Thyroid gland (tissue), 4 donors: ENCODE measurements around the gene VRK3.
"Not testable (repeated sequence)": the region's sequence is repeated elsewhere in the genome, so short reads cannot be mapped to it uniquely, and the experiment has no call there.

Experiments
- POLR2A ChIP-seq, 2 donors: fragments of 450-650 bp; IDR thresholded peaks; one replicate each; pipeline ENCODE4 v1.6.1; 2017; ENCODE audit warnings: antibody characterized with exemption in 2 of 2, mild to moderate bottlenecking in 2 of 2, moderate library complexity in 1 of 2
- TF ChIP-seq, protein P1 (sequence below), 6 experiments: fragments of 200-600 bp in 3 of 6; fragments of 450-650 bp in 3 of 6; sonication (generic) in 3 of 6; IDR thresholded peaks; one replicate each; pipeline ENCODE4 v1.5.1; 2016 to 2019; ENCODE audit warnings: antibody characterized with exemption in 6 of 6, mild to moderate bottlenecking in 2 of 6, inconsistent platforms in 1 of 6, moderate library complexity in 1 of 6

- not testable (repeated sequence) for TF ChIP-seq POLR2A (IDR thresholded peaks at IDR 0.05)
- TF ChIP-seq, protein P1, sequence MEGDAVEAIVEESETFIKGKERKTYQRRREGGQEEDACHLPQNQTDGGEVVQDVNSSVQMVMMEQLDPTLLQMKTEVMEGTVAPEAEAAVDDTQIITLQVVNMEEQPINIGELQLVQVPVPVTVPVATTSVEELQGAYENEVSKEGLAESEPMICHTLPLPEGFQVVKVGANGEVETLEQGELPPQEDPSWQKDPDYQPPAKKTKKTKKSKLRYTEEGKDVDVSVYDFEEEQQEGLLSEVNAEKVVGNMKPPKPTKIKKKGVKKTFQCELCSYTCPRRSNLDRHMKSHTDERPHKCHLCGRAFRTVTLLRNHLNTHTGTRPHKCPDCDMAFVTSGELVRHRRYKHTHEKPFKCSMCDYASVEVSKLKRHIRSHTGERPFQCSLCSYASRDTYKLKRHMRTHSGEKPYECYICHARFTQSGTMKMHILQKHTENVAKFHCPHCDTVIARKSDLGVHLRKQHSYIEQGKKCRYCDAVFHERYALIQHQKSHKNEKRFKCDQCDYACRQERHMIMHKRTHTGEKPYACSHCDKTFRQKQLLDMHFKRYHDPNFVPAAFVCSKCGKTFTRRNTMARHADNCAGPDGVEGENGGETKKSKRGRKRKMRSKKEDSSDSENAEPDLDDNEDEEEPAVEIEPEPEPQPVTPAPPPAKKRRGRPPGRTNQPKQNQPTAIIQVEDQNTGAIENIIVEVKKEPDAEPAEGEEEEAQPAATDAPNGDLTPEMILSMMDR (IDR thresholded peaks at IDR 0.05) = not testable (repeated sequence)
Observed at GRCh38 chr19:49958144-49958543, 67.0 kb downstream of the VRK3 start.
